Smooth muscle cell of the brain vasculature (primary cell): ENCODE data around the gene STAT2.
"Not testable (repeated sequence)": the region's sequence is repeated elsewhere in the genome, so short reads cannot be mapped to it uniquely, and the experiment has no call there.

Experiments used
- DNase-seq: peaks from one replicate; pipeline ENCODE4 v3.0.0-alpha.2; 2012; ENCODE audit warnings: low read depth, low spot score

STAT2 gene

GRCh38 chr12:56362130-56363059 lies 2.5 kb upstream of the STAT2 start, which contains the start of gene APOF:
Gene APOF (minus strand): TSS chr12:56362857. CDS start chr12:56362745, 112 bp downstream.
- DNase-seq, result no peak

- DNase-seq, result no peak
These were observed 1.7 kb upstream of the STAT2 start for GRCh38 chr12:56361487-56362129.

GRCh38 chr12:56358836-56359532 lies 923 bp downstream of the STAT2 start:
- DNase-seq, result peak; percentile 43

- DNase-seq, result no peak
These were observed 8.6 kb downstream of the STAT2 start for GRCh38 chr12:56351325-56351724.

GRCh38 chr12:56350662-56351061 lies 9.2 kb downstream of the STAT2 start:
- DNase-seq, result no peak

GRCh38 chr12:56348776-56349175 lies 11.1 kb downstream of the STAT2 start:
- no peak for DNase-seq

GRCh38 chr12:56347255-56347654 lies 12.7 kb downstream of the STAT2 start:
- DNase-seq, result not testable (repeated sequence)

- no peak for DNase-seq
These were observed 13.2 kb downstream of the STAT2 start for GRCh38 chr12:56346675-56347074.

- not testable (repeated sequence) for DNase-seq
These were observed 17.6 kb downstream of the STAT2 start for GRCh38 chr12:56342290-56342689.

- DNase-seq, result no peak
These were observed 18.3 kb downstream of the STAT2 start for GRCh38 chr12:56341616-56342015.

- DNase-seq, result no peak
These were observed 20.8 kb downstream of the STAT2 start for GRCh38 chr12:56339158-56339422.

GRCh38 chr12:56338308-56339157 lies 21.4 kb downstream of the STAT2 start, which contains the start of gene IL23A:
Gene IL23A (plus strand): TSS chr12:56338884. CDS start chr12:56339045, 161 bp downstream.
- DNase-seq, result no peak

- DNase-seq, result no peak
These were observed 22.1 kb downstream of the STAT2 start for GRCh38 chr12:56337753-56338251.

GRCh38 chr12:56336361-56337167 lies 23.3 kb downstream of the STAT2 start:
- no peak for DNase-seq

GRCh38 chr12:56335527-56335926 lies 24.4 kb downstream of the STAT2 start:
- not testable (repeated sequence) for DNase-seq

GRCh38 chr12:56334490-56334793 lies 25.5 kb downstream of the STAT2 start:
- no peak for DNase-seq

GRCh38 chr12:56333679-56334489 lies 26.0 kb downstream of the STAT2 start, which contains the start of gene PAN2:
Gene PAN2 (minus strand): TSS chr12:56334000. CDS start chr12:56333094, 906 bp downstream.
- peak; percentile 95 for DNase-seq

GRCh38 chr12:56333197-56333678 lies 26.7 kb downstream of the STAT2 start:
- no peak for DNase-seq

GRCh38 chr12:56332512-56333196 lies 27.3 kb downstream of the STAT2 start:
- DNase-seq, result no peak
